NB4 (cell line): ENCODE data around the gene CDC42.

Source experiments
- CTCF ChIP-seq: IDR thresholded peaks from one replicate; pipeline ENCODE4 v1.5.1; 2012; ENCODE audit warnings: low read depth, low read length
- POLR2A ChIP-seq: IDR thresholded peaks from 2 replicates; pipeline ENCODE4 v1.6.1; 2011; ENCODE audit warnings: mild to moderate bottlenecking; ENCODE audit not compliant: insufficient read length; ENCODE audit errors: extremely low read depth

- no peak for TF ChIP-seq POLR2A
- no peak for TF ChIP-seq CTCF
These were observed 3.9 kb upstream of the CDC42 start for GRCh38 chr1:22048351-22049192.
